B cell (primary cell): ENCODE data around the gene TRPV6.

Source experiments
- CTCF ChIP-seq: fragments of 200-600 bp; IDR thresholded peaks from one replicate; pipeline ENCODE4 v1.8.0; 2022; ENCODE audit warnings: antibody characterized with exemption, mild to moderate bottlenecking
- EZH2 ChIP-seq: IDR thresholded peaks from 2 replicates; pipeline ENCODE4 v1.6.1; 2012; ENCODE audit warnings: borderline replicate concordance, low read depth, mild to moderate bottlenecking, moderate library complexity, low read length; ENCODE audit not compliant: insufficient read depth, poor library complexity, severe bottlenecking

GRCh38 chr7:142856565-142857245, 28.8 kb downstream of the TRPV6 start:
- TF ChIP-seq CTCF (no peak), EZH2 (no peak)
